ENCODE data around the gene CRTC3.
"Not testable (repeated sequence)": the region's sequence is repeated elsewhere in the genome, so short reads cannot be mapped to it uniquely, and the experiment has no call there.

CRTC3 gene

DNA sequence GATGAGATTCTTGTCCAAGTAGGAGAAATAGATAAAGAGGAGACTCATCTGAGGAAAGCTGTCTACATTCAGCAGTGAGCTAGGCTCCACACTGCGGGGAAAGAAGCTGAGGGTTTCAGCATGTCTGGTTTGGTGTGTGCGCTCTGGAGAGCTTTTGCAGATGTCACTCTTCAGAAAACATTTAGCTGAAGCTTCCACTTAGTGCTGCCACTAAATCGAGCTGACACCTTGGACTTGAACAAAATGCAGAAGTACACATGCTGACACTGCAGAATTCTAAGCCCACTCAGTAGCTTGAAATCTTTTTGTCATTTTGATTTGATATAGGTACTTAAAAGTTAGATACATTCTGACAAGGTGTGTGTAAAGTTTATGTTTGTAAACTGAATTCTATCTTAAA, 32.3 kb upstream of the CRTC3 start:
- DNase-seq (ENCODE audit: low read depth, low spot score): no peak
- TF ChIP-seq CTCF (IDR thresholded peaks at IDR 0.05; ENCODE audit: insufficient read depth, low read length, missing control alignments): no peak
- ChIA-PET CTCF (interaction anchor here (0.9 to 3.4 kb wide), 4 partner anchors 15 to 389 kb away, joined by 3 to 15 read pairs (median 6); no protein-coding TSS in a partner anchor), POLR2A (no interaction called here)
- no peak overlapping the region for H3K4me3 ChIP-seq (ENCODE audit: low read depth, low read length)

- ChIA-PET POLR2A (no interaction called here), CTCF (interaction anchor here (0.9 to 3.4 kb wide), 4 partner anchors 16 to 388 kb away, joined by 3 to 15 read pairs (median 6); no protein-coding TSS in a partner anchor)
- H3K4me3 ChIP-seq (ENCODE audit: low read depth, low read length): no peak overlapping the region
- TF ChIP-seq CTCF (IDR thresholded peaks at IDR 0.05; ENCODE audit: insufficient read depth, low read length, missing control alignments): no peak
- no peak for DNase-seq (ENCODE audit: low read depth, low spot score)
These were observed 31.8 kb upstream of the CRTC3 start for GRCh38 chr15:90497912-90498311.

DNA sequence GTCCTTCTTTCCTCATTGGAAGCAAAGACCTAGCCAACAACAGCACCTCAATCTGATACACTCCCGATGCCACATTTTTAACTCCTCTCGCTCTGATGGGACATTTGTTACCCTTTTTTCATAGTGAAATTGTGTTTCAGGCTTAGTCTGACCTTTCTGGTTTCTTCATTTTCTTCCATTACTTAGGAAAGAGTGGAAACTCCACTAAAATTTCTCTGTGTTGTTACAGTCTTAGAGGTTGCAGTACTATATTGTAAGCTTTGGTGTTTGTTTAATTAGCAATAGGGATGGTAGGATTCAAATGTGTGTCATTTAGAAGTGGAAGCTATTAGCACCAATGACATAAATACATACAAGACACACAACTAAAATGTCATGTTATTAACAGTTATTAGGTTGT, 29.6 kb upstream of the CRTC3 start:
- ChIA-PET CTCF (interaction anchor here (0.6 to 3.4 kb wide), 9 partner anchors 9 to 433 kb away, joined by 3 to 15 read pairs (median 3); no protein-coding TSS in a partner anchor), POLR2A (no interaction called here)
- no peak for TF ChIP-seq CTCF (IDR thresholded peaks at IDR 0.05; ENCODE audit: insufficient read depth, low read length, missing control alignments)
- no peak overlapping the region for H3K4me3 ChIP-seq (ENCODE audit: low read depth, low read length)
- no peak for DNase-seq (ENCODE audit: low read depth, low spot score)

DNA sequence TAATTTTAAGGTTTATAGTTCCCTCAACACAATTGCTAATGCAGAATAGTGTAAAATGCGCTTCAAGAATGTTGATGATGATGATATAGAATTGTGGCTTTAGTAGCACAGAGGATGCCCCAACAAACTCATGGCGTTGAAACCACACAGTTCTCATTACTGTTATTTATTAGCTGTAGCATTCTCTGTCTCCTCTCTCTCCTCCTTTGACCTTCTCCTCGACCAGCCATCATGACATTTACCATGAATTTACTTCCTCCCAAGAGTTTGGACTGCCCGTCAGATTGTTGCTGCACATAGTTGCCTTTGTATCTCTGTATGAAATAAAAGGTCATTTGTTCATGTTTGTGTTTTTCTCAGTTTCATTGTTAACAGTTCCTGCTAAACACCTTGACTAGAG, 27.8 kb upstream of the CRTC3 start:
- TF ChIP-seq CTCF (IDR thresholded peaks at IDR 0.05; ENCODE audit: insufficient read depth, low read length, missing control alignments): no peak
- no peak for DNase-seq (ENCODE audit: low read depth, low spot score)
- no peak overlapping the region for H3K4me3 ChIP-seq (ENCODE audit: low read depth, low read length)
- ChIA-PET POLR2A (interaction anchor here (0.6 kb wide), 1 partner anchor 215 kb away, joined by 4 read pairs; no protein-coding TSS in a partner anchor), CTCF (interaction anchor here (1.0 to 1.5 kb wide), 2 partner anchors 146 to 202 kb away, joined by 3 read pairs; no protein-coding TSS in a partner anchor)

DNA sequence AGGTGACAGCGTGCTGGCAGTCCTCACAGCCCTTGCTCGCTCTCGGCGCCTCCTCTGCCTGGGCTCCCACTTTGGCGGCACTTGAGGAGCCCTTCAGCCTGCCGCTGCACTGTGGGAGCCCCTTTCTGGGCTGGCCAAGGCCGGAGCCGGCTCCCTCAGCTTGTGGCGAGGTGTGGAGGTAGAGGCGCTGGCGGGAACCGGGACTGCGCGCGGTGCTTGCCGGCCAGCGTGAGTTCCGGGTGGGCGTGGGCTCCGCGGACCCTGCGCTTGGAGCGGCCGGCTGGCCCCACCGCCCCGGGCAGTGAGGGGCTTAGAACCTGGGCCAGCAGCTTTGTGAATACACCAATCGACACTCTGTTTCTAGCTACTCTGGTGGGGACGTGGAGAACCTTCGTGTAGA, 18.9 kb upstream of the CRTC3 start:
- CTCF ChIA-PET: interaction anchor here (0.9 to 5.7 kb wide), 2 partner anchors 191 to 375 kb away, joined by 3 to 22 read pairs; no protein-coding TSS in a partner anchor
- DNase-seq (ENCODE audit: low read depth, low spot score); POLR2A ChIA-PET; H3K4me3 ChIP-seq (ENCODE audit: low read depth, low read length): not testable (repeated sequence)

DNA sequence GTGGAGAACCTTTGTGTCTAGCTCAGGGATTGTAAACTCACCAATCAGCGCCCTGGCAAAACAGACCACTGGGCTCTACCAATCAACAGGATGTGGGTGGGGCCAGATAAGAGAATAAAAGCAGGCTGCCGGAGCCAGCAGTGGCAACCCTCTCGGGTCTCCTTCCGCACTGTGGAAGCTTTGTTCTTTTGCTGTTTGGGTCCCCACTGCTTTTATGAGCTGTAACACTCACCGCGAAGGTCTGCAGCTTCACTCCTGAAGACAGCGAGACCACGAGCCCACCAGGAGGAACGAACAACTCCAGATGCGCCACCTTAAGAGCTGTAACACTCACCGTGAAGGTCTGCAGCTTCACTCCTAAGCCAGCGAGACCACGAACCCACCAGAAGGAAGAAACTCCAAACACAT, 18.5 kb upstream of the CRTC3 start:
- POLR2A ChIA-PET; DNase-seq (ENCODE audit: low read depth, low spot score); H3K4me3 ChIP-seq (ENCODE audit: low read depth, low read length): not testable (repeated sequence)
- CTCF ChIA-PET: interaction anchor here (0.9 to 5.7 kb wide), 3 partner anchors 149 to 374 kb away, joined by 3 to 22 read pairs (median 3); no protein-coding TSS in a partner anchor

DNA sequence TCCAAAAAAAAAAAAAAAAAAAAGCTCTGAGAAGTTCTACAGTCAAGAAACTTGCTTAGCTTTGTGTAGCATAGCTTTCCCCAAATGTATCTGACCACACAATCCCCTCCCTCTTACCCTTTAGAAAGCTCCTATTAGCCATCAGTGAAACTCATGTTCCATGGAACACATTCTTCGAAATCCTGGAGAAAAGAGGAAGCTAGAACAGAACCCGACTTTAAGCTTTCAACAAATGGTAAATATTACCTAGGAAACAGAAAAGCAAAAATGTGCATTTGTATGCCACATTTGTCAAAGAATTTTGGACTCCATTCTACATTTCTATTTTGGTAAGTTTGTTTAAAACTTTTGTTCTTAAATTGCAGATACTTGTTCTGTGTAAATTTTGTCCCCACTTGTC, 17.4 kb upstream of the CRTC3 start:
- DNase-seq (ENCODE audit: low read depth, low spot score): no peak
- CTCF ChIA-PET: interaction anchor here (1.2 to 5.7 kb wide), 4 partner anchors 150 to 421 kb away, joined by 3 to 22 read pairs (median 6); no protein-coding TSS in a partner anchor
- no peak for TF ChIP-seq CTCF (IDR thresholded peaks at IDR 0.05; ENCODE audit: insufficient read depth, low read length, missing control alignments)
- POLR2A ChIA-PET: no interaction called here
- H3K4me3 ChIP-seq (ENCODE audit: low read depth, low read length): no peak overlapping the region
